AG04450 (cell line): ENCODE data around the gene DUSP12. TPM values are rescaled to one million over a fixed set of nuclear protein-coding genes. Genes with fewer than 3 reads are reported as not detected.

Experiments used
- CTCF ChIA-PET: fragments of 300-600, 350-600 bp; formaldehyde crosslinking; extraction: SDS; loops from one replicate; lab custom pipeline; 2022; ENCODE audit warnings: antibody characterized with exemption, inconsistent platforms; lab: Charles Lee
- POLR2A ChIA-PET: fragments of 350-600 bp; formaldehyde crosslinking; extraction: SDS; loops from one replicate; lab custom pipeline; 2021; ENCODE audit warnings: antibody characterized with exemption, inconsistent platforms; lab: Yijun Ruan, JAX
- DNase-seq: peaks from one replicate; pipeline ENCODE4 v3.0.0-alpha.2; 2011; ENCODE audit warnings: low read depth, low spot score
- H3K27ac ChIP-seq: one replicate; pipeline ENCODE4 v1.5.1; 2012; ENCODE audit warnings: low read depth, low read length, control low read depth
- H3K27me3 ChIP-seq: one replicate; pipeline ENCODE4 v1.6.0; 2012; ENCODE audit warnings: low read length; ENCODE audit not compliant: control insufficient read depth, insufficient read depth
- H3K4me3 ChIP-seq: 2 replicates; pipeline ENCODE4 v1.5.1; 2011; ENCODE audit warnings: mild to moderate bottlenecking, low read depth, low read length, control low read depth
- H3K9me3 ChIP-seq: 2 replicates; pipeline ENCODE4 v1.5.1; 2012; ENCODE audit warnings: low read length; ENCODE audit not compliant: control insufficient read depth, insufficient read depth
- CTCF ChIP-seq: IDR thresholded peaks from 2 replicates; pipeline ENCODE4 v1.5.1; 2011; ENCODE audit warnings: low read depth, low read length, control low read depth, inconsistent platforms
- polyA plus RNA-seq: library from polyadenylated mRNA; depleted of rRNA; stranded (reverse); fragments of >200 nt; gene quantifications from 2 replicates; pipeline ENCODE4 v1.2.3, GENCODE V29; 2011

Gene DUSP12
- polyA plus RNA-seq, 1 experiment: 41.1 TPM

GRCh38 chr1:161726473-161727255, 22.9 kb upstream of the DUSP12 start:
- Histone ChIP-seq H3K27ac (peak overlapping the region; percentile 97), H3K9me3 (no peaks in the 10 kb centered on the region), H3K27me3 (no peaks in the 10 kb centered on the region), H3K4me3 (peak overlapping the region; percentile 84)
- POLR2A ChIA-PET: interaction anchor here (0.6 to 2.1 kb wide), 3 partner anchors 10 to 79 kb away, joined by 4 to 20 read pairs (median 5); partner anchors contain the start of gene DUSP12
- CTCF ChIA-PET: interaction anchor here (0.6 to 5.9 kb wide), 6 partner anchors 12 to 311 kb away, joined by 3 to 92 read pairs (median 4); partner anchors contain the start of genes DUSP12 and FCRLA
- peak; percentile 8; the same call in 1 of the 2 replicates for TF ChIP-seq CTCF
- peak; percentile 69 for DNase-seq

GRCh38 chr1:161727256-161727924, 22.2 kb upstream of the DUSP12 start:
- CTCF ChIA-PET: interaction anchor here (1.0 to 5.9 kb wide), 5 partner anchors 12 to 310 kb away, joined by 3 to 92 read pairs (median 5); partner anchors contain the start of genes DUSP12 and FCRLA
- H3K27ac ChIP-seq: peak overlapping the region; percentile 97

GRCh38 chr1:161728376-161729226, 21.0 kb upstream of the DUSP12 start:
- TF ChIP-seq CTCF: no peak
- ChIA-PET POLR2A (interaction anchor here (0.7 kb wide), 1 partner anchor 22 kb away, joined by 7 read pairs; no protein-coding TSS in a partner anchor), CTCF (interaction anchor here (5.9 kb wide), 1 partner anchor 10 kb away, joined by 92 read pairs; no protein-coding TSS in a partner anchor)

More at GRCh38 chr1:161727256-161727924, 22.2 kb upstream of the DUSP12 start:
- peak; percentile 74 for DNase-seq
- no peaks in the 10 kb centered on the region for H3K9me3 ChIP-seq
- H3K27me3 ChIP-seq: no peaks in the 10 kb centered on the region
- H3K4me3 ChIP-seq: peak overlapping the region; percentile 84
- no peak for TF ChIP-seq CTCF
- POLR2A ChIA-PET: interaction anchor here (2.1 kb wide), 1 partner anchor 22 kb away, joined by 20 read pairs; the partner anchor contains the start of gene DUSP12

GRCh38 chr1:161730050-161730564, 19.5 kb upstream of the DUSP12 start:
- no peak overlapping the region for H3K4me3 ChIP-seq
- no peak for DNase-seq
- no peak overlapping the region for H3K27ac ChIP-seq
- CTCF ChIA-PET: interaction anchor here (5.9 kb wide), 1 partner anchor 9 kb away, joined by 92 read pairs; no protein-coding TSS in a partner anchor
- H3K9me3 ChIP-seq: no peaks in the 10 kb centered on the region
- TF ChIP-seq CTCF: no peak
- H3K27me3 ChIP-seq: no peaks in the 10 kb centered on the region
- POLR2A ChIA-PET: no interaction called here

More at GRCh38 chr1:161728376-161729226, 21.0 kb upstream of the DUSP12 start:
- Histone ChIP-seq H3K9me3 (no peaks in the 10 kb centered on the region), H3K27ac (no peak overlapping the region), H3K27me3 (no peaks in the 10 kb centered on the region), H3K4me3 (no peak overlapping the region)
- DNase-seq: no peak
